SK-N-SH (cell line): ENCODE results near the gene MAP4K3. TPM values are rescaled to one million over a fixed set of nuclear protein-coding genes. Genes with fewer than 3 reads are reported as not detected.

Source experiments
- CTCF ChIA-PET: fragments of 300-600, 350-600 bp; formaldehyde crosslinking; extraction: SDS; loops from one replicate; lab custom pipeline; 2021; lab: Yijun Ruan, JAX
- POLR2A ChIA-PET: fragments of 350-600 bp; sonication (Branson Sonifier 250); formaldehyde crosslinking; extraction: SDS; loops from one replicate; lab custom pipeline; 2020; ENCODE audit warnings: antibody characterized with exemption, inconsistent platforms; lab: Yijun Ruan, JAX
- DNase-seq: peaks from one replicate; pipeline ENCODE4 v3.0.0; 2012
- H2AFZ ChIP-seq: fragments of 200-600 bp; sonication (generic); 2 replicates; pipeline ENCODE4 v1.8.1; 2016; ENCODE audit warnings: antibody characterized with exemption, mild to moderate bottlenecking, low read depth
- H3F3A ChIP-seq: fragments of 200-600 bp; sonication (generic); replicated peaks from 2 replicates; pipeline ENCODE3; 2016; ENCODE audit warnings: antibody characterized with exemption, mild to moderate bottlenecking; ENCODE audit not compliant: insufficient read depth
- H3K27ac ChIP-seq, 2 experiments: fragments of 200-500 bp in 1 of 2; fragments of 200-600 bp in 1 of 2; sonication (Bioruptor generic) in 1 of 2; sonication (generic), shearing (Covaris generic) in 1 of 2; 2 replicates each; pipeline versions ENCODE4 v1.5.1 to v1.6.1; 2014 to 2016; ENCODE audit warnings: low read depth in 2 of 2, inconsistent platforms in 1 of 2, low read length in 1 of 2, mild to moderate bottlenecking in 1 of 2, mixed read lengths in 1 of 2
- H3K27me3 ChIP-seq: fragments of 200-600 bp; sonication (generic), shearing (Covaris generic); 2 replicates; pipeline ENCODE4 v1.6.1; 2016; ENCODE audit warnings: mixed run types; ENCODE audit not compliant: insufficient read depth
- H3K36me3 ChIP-seq, 2 experiments: fragments of 200-500 bp in 1 of 2; fragments of 200-600 bp in 1 of 2; sonication (Bioruptor generic) in 1 of 2; sonication (generic) in 1 of 2; replicated peaks in 1 of 2; 2 replicates each; pipeline versions ENCODE3 to v1.5.1; 2014 to 2016; ENCODE audit warnings: low read length in 1 of 2, mild to moderate bottlenecking in 1 of 2; ENCODE audit not compliant: insufficient read depth in 2 of 2, control insufficient read depth in 1 of 2
- H3K4me1 ChIP-seq, 2 experiments: fragments of 200-500 bp in 1 of 2; fragments of 200-600 bp in 1 of 2; sonication (Bioruptor generic) in 1 of 2; sonication (generic), shearing (Covaris generic) in 1 of 2; 2 replicates each; pipeline versions ENCODE4 v1.5.1 to v1.6.1; 2014 to 2016; ENCODE audit warnings: low read depth in 1 of 2, low read length in 1 of 2, mixed run types in 1 of 2; ENCODE audit not compliant: insufficient read depth in 2 of 2, control insufficient read depth in 1 of 2
- H3K4me2 ChIP-seq: fragments of 200-600 bp; sonication (generic), shearing (Covaris generic); 2 replicates; pipeline ENCODE4 v1.6.1; 2017; ENCODE audit warnings: mixed run types
- H3K4me3 ChIP-seq, 2 experiments: fragments of 200-500 bp in 1 of 2; fragments of 200-600 bp in 1 of 2; sonication (Bioruptor generic) in 1 of 2; sonication (generic), shearing (Covaris generic) in 1 of 2; 2 replicates each; pipeline versions ENCODE4 v1.5.1 to v1.8.1; 2014 to 2016; ENCODE audit warnings: low read depth in 2 of 2, inconsistent platforms in 1 of 2, low read length in 1 of 2, mild to moderate bottlenecking in 1 of 2, mixed read lengths in 1 of 2, moderate library complexity in 1 of 2
- H3K79me2 ChIP-seq: fragments of 200-600 bp; sonication (generic); 2 replicates; pipeline ENCODE4 v1.8.1; 2017; ENCODE audit warnings: mild to moderate bottlenecking; ENCODE audit not compliant: insufficient read depth
- H3K9ac ChIP-seq: fragments of 200-600 bp; sonication (generic); 2 replicates; pipeline ENCODE4 v1.6.1; 2017; ENCODE audit warnings: mixed run types
- H3K9me2 ChIP-seq: fragments of 200-600 bp; sonication (generic); 2 replicates; pipeline ENCODE4 v1.6.1; 2017; ENCODE audit warnings: mixed run types
- H3K9me3 ChIP-seq: fragments of 200-600 bp; sonication (generic); 2 replicates; pipeline ENCODE4 v1.6.1; 2017; ENCODE audit warnings: mixed run types, mild to moderate bottlenecking, moderate library complexity
- H4K20me1 ChIP-seq: fragments of 200-600 bp; sonication (generic); 2 replicates; pipeline ENCODE4 v1.6.1; 2017; ENCODE audit warnings: mild to moderate bottlenecking, mixed run types; ENCODE audit not compliant: insufficient read depth
- CTCF ChIP-seq: fragments of 200-600 bp; sonication (generic); IDR thresholded peaks from 2 replicates; pipeline ENCODE4 v1.6.1; 2017; ENCODE audit warnings: antibody characterized with exemption, mild to moderate bottlenecking, moderate library complexity
- ELF1 ChIP-seq: IDR thresholded peaks from 2 replicates; pipeline ENCODE4 v1.4.0; 2012
- FOSL2 ChIP-seq: IDR thresholded peaks from 2 replicates; pipeline ENCODE4 v1.4.0; 2012; ENCODE audit warnings: low read depth, mild to moderate bottlenecking, moderate library complexity, borderline replicate concordance
- FOXM1 ChIP-seq: IDR thresholded peaks from 2 replicates; pipeline ENCODE4 v1.4.0; 2012; ENCODE audit warnings: low read depth, mild to moderate bottlenecking
- GATA2 ChIP-seq: sonication (generic); formaldehyde crosslinking; IDR thresholded peaks from 2 replicates; pipeline ENCODE4 v1.5.0; 2020; ENCODE audit warnings: mild to moderate bottlenecking, missing genetic modification reagents
- MAX ChIP-seq: IDR thresholded peaks from 2 replicates; pipeline ENCODE4 v1.4.0; 2012; ENCODE audit warnings: low read depth
- PBX3 ChIP-seq: IDR thresholded peaks from 2 replicates; pipeline ENCODE4; 2012
- POLR2AphosphoS5 ChIP-seq: IDR thresholded peaks from 2 replicates; pipeline ENCODE4 v1.6.1; 2012; ENCODE audit warnings: low read depth, low read length
- RAD21 ChIP-seq: IDR thresholded peaks from 2 replicates; pipeline ENCODE4 v1.6.1; 2012; ENCODE audit warnings: mild to moderate bottlenecking, low read length
- SMC3 ChIP-seq: IDR thresholded peaks from 2 replicates; pipeline ENCODE4 v1.6.1; 2012; ENCODE audit warnings: low read depth, low read length, improper control_type of control experiment
- WGBS: methylation state at CpG from one replicate; pipeline ENCODE4 v1.1.6; 2017; ENCODE audit warnings: low lambda C conversion rate; 5-methylcytosine and 5-hydroxymethylcytosine counted together
- polyA plus RNA-seq, 3 experiments: library from polyadenylated mRNA; depleted of rRNA; stranded (reverse); fragments of >200 nt; gene quantifications; 2 replicates each; pipeline ENCODE4 v1.2.3, GENCODE V29; 2012
- TF ChIP-seq, protein P1 (sequence below): fragments of 150-350 bp; IDR thresholded peaks from 2 replicates; pipeline ENCODE4 v1.6.1; 2016; ENCODE audit warnings: mild to moderate bottlenecking, low read depth, low read length

The MAP4K3 gene
- polyA plus RNA-seq, 1 of the 3 experiments (the other 2 are of a cell fraction) = 8.8 TPM

- Histone ChIP-seq H3K4me2 (peak overlapping the region; percentile 88), H3K9me3 (no peaks in the 10 kb centered on the region), H3K4me3 (peak overlapping the region; percentile 78 to 99), H3K36me3 (no peaks in the 10 kb centered on the region), H3K9ac (peak overlapping the region; percentile 83), H3K79me2 (peaks cover 78% of the 10 kb centered on the region), H2AFZ (no peak overlapping the region), H3K9me2 (no peaks in the 10 kb centered on the region), H4K20me1 (peaks cover 59% of the 10 kb centered on the region), H3F3A (peaks cover 15% of the 10 kb centered on the region), H3K27me3 (no peaks in the 10 kb centered on the region), H3K27ac (peak overlapping the region; percentile 77 to 91; a peak in 3 of 4 replicates), H3K4me1 (peaks cover 33 to 44% of the 10 kb centered on the region in 2 experiments)
- ChIA-PET CTCF (interaction anchor here (0.7 to 4.7 kb wide), 2 partner anchors 34 to 55 kb away, joined by 3 to 20 read pairs; no protein-coding TSS in a partner anchor), POLR2A (no interaction called here)
- no peak for DNase-seq
- 33% methylated on average over 8 of the region's 8 CpGs for WGBS
- no peak for TF ChIP-seq FOXM1
- TF ChIP-seq FOSL2 = no peak
- no peak for TF ChIP-seq CTCF
- TF ChIP-seq POLR2AphosphoS5 = no peak
- TF ChIP-seq SMC3 = no peak
- TF ChIP-seq GATA2 (CRISPR knock-in tag) = peak; percentile 43; the same call in 1 of the 2 replicates
- TF ChIP-seq, protein P1, sequence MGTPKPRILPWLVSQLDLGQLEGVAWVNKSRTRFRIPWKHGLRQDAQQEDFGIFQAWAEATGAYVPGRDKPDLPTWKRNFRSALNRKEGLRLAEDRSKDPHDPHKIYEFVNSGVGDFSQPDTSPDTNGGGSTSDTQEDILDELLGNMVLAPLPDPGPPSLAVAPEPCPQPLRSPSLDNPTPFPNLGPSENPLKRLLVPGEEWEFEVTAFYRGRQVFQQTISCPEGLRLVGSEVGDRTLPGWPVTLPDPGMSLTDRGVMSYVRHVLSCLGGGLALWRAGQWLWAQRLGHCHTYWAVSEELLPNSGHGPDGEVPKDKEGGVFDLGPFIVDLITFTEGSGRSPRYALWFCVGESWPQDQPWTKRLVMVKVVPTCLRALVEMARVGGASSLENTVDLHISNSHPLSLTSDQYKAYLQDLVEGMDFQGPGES = no peak
Observed at GRCh38 chr2:39435234-39435633, 1.9 kb downstream of the MAP4K3 start.

DNA sequence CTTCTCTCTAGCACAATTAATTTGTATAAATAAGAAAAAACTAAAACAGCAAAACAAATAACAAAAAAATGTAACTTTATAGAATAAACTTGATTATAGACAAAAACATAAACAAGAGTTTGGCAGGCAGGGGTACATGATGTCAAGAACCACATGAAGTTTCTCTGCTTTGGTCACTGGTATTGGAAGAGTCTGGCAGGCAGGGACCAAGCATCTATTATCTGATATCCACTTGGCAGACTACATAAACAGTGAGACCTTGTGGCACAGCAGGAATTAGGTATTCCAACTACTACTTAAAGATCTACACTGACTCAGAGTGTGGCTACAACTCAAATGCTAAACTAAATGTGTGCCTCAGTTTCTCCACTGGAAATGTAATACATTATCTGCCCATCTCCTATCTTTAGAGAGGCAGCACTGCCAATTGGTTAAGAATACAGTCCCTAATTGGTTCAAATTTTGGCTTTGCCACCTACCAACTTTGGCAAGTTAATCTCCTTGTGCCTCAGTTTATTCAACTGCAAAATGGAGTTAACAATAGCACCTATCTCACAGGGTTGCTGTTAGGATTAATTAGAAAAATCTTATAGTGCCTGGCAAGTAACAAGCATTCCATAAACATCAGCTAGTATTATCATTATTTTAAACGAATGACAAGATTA, 2.7 kb downstream of the MAP4K3 start:
- CTCF ChIA-PET = interaction anchor here (1.0 to 4.7 kb wide), 2 partner anchors 40 to 54 kb away, joined by 3 to 20 read pairs; no protein-coding TSS in a partner anchor
- TF ChIP-seq PBX3 (no peak), RAD21 (no peak), GATA2 (CRISPR knock-in tag) (0 out of 2 replicates have a peak, but pooled peaks have one; percentile 19), ELF1 (no peak), MAX (no peak)
- 86% methylated on average over 1 of the region's 1 CpG for WGBS
- Histone ChIP-seq H3K79me2 (peaks cover 87% of the 10 kb centered on the region), H3F3A (peaks cover 13% of the 10 kb centered on the region), H3K4me3 (peak overlapping the region in 1 of 2 experiments; percentile 78; a peak in 3 of 4 replicates), H3K9me2 (no peaks in the 10 kb centered on the region), H3K27ac (no peak overlapping the region), H3K27me3 (no peaks in the 10 kb centered on the region), H3K4me2 (peak overlapping the region; percentile 88), H3K9me3 (no peaks in the 10 kb centered on the region), H2AFZ (no peak overlapping the region), H4K20me1 (peaks cover 65% of the 10 kb centered on the region), H3K9ac (peak overlapping the region; percentile 83; the same call in 1 of the 2 replicates), H3K36me3 (peaks cover 0 to 2% of the 10 kb centered on the region in 2 experiments), H3K4me1 (peaks cover 31 to 44% of the 10 kb centered on the region in 2 experiments)
- POLR2A ChIA-PET = no interaction called here
- DNase-seq = no peak
